ENCODE measurements around the gene STK4. TPM values are rescaled to one million over a fixed set of nuclear protein-coding genes. Genes with fewer than 3 reads are reported as not detected.

Gene STK4
- total RNA-seq, 1 experiment from 2014 or later: 41.2 TPM

DNA sequence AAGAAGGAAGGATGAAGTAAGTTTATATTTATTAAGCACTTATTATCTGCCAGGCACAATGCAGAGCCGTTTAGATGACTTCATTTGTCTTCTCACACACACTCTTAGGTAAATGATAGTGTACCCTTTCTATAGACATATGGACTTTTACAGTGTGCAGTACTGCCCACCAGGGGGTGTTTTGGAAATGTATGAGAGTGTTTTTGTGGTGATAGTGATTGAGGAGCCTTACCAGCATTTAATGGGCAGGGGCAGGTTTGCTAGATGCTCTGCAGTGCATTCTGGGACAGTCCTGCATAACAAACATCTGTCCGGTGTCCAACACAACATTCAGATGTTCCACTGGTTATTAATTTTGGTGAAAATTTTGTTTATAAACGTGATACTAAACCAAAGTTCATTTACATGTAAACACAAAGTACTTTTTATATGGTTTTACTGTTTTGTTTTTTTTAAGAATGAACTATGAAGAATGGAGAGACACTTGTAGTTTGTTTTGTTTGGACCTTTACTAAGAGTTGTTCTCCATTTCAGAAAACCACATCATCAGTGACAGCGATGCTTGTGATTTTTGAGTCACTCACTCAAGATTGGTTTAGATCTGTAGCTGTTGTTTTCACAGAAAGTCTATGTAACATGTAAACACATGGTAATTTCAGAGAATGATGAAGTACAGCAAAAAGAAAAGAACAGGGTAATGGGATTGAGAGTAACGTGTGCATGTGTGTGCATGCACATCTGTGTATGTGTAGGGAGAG, 114.7 kb downstream of the STK4 start:
- TF ChIP-seq PRRX2 (CRISPR knock-in tag; IDR thresholded peaks at IDR 0.05) (no peak), ELF4 (CRISPR knock-in tag; IDR thresholded peaks at IDR 0.05; ENCODE audit: low read depth) (no peak), TCF7 (CRISPR knock-in tag; IDR thresholded peaks at IDR 0.05; ENCODE audit: low read depth) (no peak), SMAD3 (CRISPR knock-in tag; IDR thresholded peaks at IDR 0.05; ENCODE audit: borderline replicate concordance) (no peak), ATF1 (CRISPR knock-in tag; IDR thresholded peaks at IDR 0.05) (no peak), ESRRA (CRISPR knock-in tag; IDR thresholded peaks at IDR 0.05; ENCODE audit: borderline replicate concordance) (no peak), SMAD4 (CRISPR knock-in tag; IDR thresholded peaks at IDR 0.05) (no peak), ZNF317 (CRISPR knock-in tag; IDR thresholded peaks at IDR 0.05; ENCODE audit: borderline replicate concordance, low read depth) (no peak), CREB1 (CRISPR knock-in tag; IDR thresholded peaks at IDR 0.05) (no peak), IRF2 (CRISPR knock-in tag; IDR thresholded peaks at IDR 0.05; ENCODE audit: borderline replicate concordance, low read depth) (no peak)
- TF ChIP-seq, protein P1, sequence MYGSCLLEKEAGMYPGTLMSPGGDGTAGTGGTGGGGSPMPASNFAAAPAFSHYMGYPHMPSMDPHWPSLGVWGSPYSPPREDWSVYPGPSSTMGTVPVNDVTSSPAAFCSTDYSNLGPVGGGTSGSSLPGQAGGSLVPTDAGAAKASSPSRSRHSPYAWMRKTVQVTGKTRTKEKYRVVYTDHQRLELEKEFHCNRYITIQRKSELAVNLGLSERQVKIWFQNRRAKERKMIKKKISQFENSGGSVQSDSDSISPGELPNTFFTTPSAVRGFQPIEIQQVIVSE (CRISPR knock-in tag; IDR thresholded peaks at IDR 0.05; ENCODE audit: borderline replicate concordance): no peak
- TF ChIP-seq, protein P2, sequence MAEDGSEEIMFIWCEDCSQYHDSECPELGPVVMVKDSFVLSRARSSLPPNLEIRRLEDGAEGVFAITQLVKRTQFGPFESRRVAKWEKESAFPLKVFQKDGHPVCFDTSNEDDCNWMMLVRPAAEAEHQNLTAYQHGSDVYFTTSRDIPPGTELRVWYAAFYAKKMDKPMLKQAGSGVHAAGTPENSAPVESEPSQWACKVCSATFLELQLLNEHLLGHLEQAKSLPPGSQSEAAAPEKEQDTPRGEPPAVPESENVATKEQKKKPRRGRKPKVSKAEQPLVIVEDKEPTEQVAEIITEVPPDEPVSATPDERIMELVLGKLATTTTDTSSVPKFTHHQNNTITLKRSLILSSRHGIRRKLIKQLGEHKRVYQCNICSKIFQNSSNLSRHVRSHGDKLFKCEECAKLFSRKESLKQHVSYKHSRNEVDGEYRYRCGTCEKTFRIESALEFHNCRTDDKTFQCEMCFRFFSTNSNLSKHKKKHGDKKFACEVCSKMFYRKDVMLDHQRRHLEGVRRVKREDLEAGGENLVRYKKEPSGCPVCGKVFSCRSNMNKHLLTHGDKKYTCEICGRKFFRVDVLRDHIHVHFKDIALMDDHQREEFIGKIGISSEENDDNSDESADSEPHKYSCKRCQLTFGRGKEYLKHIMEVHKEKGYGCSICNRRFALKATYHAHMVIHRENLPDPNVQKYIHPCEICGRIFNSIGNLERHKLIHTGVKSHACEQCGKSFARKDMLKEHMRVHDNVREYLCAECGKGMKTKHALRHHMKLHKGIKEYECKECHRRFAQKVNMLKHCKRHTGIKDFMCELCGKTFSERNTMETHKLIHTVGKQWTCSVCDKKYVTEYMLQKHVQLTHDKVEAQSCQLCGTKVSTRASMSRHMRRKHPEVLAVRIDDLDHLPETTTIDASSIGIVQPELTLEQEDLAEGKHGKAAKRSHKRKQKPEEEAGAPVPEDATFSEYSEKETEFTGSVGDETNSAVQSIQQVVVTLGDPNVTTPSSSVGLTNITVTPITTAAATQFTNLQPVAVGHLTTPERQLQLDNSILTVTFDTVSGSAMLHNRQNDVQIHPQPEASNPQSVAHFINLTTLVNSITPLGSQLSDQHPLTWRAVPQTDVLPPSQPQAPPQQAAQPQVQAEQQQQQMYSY (CRISPR knock-in tag; IDR thresholded peaks at IDR 0.05): no peak
- TF ChIP-seq, protein P3, sequence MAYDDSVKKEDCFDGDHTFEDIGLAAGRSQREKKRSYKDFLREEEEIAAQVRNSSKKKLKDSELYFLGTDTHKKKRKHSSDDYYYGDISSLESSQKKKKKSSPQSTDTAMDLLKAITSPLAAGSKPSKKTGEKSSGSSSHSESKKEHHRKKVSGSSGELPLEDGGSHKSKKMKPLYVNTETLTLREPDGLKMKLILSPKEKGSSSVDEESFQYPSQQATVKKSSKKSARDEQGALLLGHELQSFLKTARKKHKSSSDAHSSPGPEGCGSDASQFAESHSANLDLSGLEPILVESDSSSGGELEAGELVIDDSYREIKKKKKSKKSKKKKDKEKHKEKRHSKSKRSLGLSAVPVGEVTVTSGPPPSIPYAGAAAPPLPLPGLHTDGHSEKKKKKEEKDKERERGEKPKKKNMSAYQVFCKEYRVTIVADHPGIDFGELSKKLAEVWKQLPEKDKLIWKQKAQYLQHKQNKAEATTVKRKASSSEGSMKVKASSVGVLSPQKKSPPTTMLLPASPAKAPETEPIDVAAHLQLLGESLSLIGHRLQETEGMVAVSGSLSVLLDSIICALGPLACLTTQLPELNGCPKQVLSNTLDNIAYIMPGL (CRISPR knock-in tag; IDR thresholded peaks at IDR 0.05): no peak
- TF ChIP-seq, protein P4, sequence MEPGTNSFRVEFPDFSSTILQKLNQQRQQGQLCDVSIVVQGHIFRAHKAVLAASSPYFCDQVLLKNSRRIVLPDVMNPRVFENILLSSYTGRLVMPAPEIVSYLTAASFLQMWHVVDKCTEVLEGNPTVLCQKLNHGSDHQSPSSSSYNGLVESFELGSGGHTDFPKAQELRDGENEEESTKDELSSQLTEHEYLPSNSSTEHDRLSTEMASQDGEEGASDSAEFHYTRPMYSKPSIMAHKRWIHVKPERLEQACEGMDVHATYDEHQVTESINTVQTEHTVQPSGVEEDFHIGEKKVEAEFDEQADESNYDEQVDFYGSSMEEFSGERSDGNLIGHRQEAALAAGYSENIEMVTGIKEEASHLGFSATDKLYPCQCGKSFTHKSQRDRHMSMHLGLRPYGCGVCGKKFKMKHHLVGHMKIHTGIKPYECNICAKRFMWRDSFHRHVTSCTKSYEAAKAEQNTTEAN (CRISPR knock-in tag; IDR thresholded peaks at IDR 0.05): no peak
- TF ChIP-seq, protein P5, sequence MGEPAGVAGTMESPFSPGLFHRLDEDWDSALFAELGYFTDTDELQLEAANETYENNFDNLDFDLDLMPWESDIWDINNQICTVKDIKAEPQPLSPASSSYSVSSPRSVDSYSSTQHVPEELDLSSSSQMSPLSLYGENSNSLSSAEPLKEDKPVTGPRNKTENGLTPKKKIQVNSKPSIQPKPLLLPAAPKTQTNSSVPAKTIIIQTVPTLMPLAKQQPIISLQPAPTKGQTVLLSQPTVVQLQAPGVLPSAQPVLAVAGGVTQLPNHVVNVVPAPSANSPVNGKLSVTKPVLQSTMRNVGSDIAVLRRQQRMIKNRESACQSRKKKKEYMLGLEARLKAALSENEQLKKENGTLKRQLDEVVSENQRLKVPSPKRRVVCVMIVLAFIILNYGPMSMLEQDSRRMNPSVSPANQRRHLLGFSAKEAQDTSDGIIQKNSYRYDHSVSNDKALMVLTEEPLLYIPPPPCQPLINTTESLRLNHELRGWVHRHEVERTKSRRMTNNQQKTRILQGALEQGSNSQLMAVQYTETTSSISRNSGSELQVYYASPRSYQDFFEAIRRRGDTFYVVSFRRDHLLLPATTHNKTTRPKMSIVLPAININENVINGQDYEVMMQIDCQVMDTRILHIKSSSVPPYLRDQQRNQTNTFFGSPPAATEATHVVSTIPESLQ (CRISPR knock-in tag; IDR thresholded peaks at IDR 0.05): no peak
- TF ChIP-seq, protein P6, sequence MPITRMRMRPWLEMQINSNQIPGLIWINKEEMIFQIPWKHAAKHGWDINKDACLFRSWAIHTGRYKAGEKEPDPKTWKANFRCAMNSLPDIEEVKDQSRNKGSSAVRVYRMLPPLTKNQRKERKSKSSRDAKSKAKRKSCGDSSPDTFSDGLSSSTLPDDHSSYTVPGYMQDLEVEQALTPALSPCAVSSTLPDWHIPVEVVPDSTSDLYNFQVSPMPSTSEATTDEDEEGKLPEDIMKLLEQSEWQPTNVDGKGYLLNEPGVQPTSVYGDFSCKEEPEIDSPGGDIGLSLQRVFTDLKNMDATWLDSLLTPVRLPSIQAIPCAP (CRISPR knock-in tag; IDR thresholded peaks at IDR 0.05): no peak
- TF ChIP-seq, protein P7, sequence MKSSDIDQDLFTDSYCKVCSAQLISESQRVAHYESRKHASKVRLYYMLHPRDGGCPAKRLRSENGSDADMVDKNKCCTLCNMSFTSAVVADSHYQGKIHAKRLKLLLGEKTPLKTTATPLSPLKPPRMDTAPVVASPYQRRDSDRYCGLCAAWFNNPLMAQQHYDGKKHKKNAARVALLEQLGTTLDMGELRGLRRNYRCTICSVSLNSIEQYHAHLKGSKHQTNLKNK (CRISPR knock-in tag; IDR thresholded peaks at IDR 0.05): no peak
- Mint-ChIP-seq H3K9me3 (peaks cover 16% of the 10 kb centered on the region), H3K4me3 (no peak overlapping the region), H3K36me3 (peaks cover 42% of the 10 kb centered on the region), H3K27me3 (ENCODE audit: low read depth) (no peaks in the 10 kb centered on the region), H3K27ac (no peak overlapping the region), H3K4me1 (peaks cover 17% of the 10 kb centered on the region)
- DNase-seq (ENCODE audit: low spot score): no peak
- ChIA-PET CTCF (no interaction called here), POLR2A (no interaction called here)
- ATAC-seq: no peak
